T47D (cell line): ENCODE measurements around the gene C1orf21.

Source experiments
- DNase-seq, 2 experiments: peaks; one replicate each; pipeline versions ENCODE4 v3.0.0 to v3.0.0-alpha.2; 2011 to 2012; ENCODE audit warnings: low read depth in 1 of 2, low spot score in 1 of 2
- JUND ChIP-seq: IDR thresholded peaks from 2 replicates; pipeline ENCODE4 v1.6.1; 2012; ENCODE audit warnings: low read depth
- in situ Hi-C: cut with HindIII; loops from 2 replicates; pipeline ENCODE4 v1.10.0; 2016; ENCODE audit warnings: low sequenced_read_pairs, low pct_unique_long_range_greater_than_20kb

The C1orf21 gene

DNA sequence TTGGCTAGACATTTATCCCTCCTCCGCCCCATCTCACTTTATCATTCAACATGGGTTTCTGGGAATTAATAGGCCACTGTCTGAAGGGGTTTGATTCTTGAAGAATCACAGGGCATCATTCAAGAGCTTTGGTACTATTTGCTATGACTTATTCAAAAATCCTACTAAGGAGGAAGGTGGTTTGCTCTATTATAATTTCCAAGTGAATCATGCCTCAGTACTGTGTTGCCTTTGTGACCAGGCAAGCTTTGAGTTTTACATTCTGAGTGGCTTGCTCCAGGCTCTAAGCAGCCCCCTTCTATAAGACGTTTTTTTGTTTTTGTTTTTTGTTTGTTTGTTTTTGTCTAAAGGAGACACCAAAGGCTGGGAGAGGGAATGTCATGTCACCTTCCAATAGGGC lies 2.6 kb downstream of the C1orf21 start:
- in situ Hi-C loops, result no loop called here
- DNase-seq, result no peak
- TF ChIP-seq JUND, result no peak

- TF ChIP-seq JUND, result no peak
- no peak for DNase-seq
- in situ Hi-C loops, result no loop called here
These were observed 4.1 kb downstream of the C1orf21 start for GRCh38 chr1:184390889-184391288.

GRCh38 chr1:184392067-184392466 lies 5.2 kb downstream of the C1orf21 start:
- no peak for DNase-seq
- no peak for TF ChIP-seq JUND
- in situ Hi-C loops, result no loop called here

- DNase-seq, result no peak
- TF ChIP-seq JUND, result no peak
- in situ Hi-C loops, result no loop called here
These were observed 6.1 kb downstream of the C1orf21 start for GRCh38 chr1:184392779-184393522.

- no peak for TF ChIP-seq JUND
- in situ Hi-C loops, result no loop called here
- no peak for DNase-seq
These were observed 7.1 kb downstream of the C1orf21 start for GRCh38 chr1:184393962-184394361.

DNA sequence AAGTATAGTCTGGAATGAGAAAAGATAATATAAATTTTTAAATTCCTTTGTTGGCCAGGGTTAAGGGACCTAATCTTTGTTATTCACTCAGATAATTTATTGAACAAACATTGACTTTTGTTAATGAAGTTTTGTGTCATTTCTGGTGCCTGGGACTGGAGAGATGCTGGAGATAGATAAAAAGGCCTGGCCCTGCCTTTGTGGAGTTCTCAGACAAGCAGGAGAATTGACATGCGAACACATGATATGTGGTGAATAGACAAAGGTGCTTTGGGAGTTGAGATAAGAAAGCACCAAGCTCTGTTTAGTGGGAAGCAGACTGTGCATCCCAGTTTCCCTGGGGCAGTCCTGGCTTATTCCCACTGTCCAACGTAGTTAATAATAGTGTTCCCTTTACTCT lies 8.5 kb downstream of the C1orf21 start:
- DNase-seq, result no peak
- TF ChIP-seq JUND, result no peak
- in situ Hi-C loops, result no loop called here

DNA sequence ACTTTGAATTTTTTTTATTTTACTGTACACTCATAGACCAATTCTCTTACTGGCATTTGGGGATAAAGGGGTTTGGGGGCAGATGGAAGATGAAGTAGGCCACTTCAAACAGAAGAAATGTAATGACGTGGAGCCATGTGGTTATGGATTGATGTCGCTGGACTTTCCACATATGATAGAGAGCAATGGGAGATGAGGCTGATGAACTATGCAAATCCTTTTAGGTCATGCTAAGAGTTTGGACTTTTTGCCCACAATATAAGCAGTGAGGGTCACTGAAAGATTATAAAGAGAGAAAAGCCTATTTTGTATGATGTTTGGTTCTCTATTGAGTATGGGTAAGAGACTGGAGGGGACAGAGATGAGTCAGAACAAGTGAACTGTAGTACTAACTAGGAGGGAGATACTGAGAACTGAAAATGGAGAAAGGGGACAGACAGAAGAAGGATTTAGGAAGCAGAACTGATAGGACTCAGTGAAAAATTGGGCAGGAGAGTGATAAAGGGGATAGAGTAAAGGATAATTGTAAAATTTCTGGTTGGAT lies 9.2 kb downstream of the C1orf21 start:
- DNase-seq, result no peak
- in situ Hi-C loops, result no loop called here
- no peak for TF ChIP-seq JUND

DNA sequence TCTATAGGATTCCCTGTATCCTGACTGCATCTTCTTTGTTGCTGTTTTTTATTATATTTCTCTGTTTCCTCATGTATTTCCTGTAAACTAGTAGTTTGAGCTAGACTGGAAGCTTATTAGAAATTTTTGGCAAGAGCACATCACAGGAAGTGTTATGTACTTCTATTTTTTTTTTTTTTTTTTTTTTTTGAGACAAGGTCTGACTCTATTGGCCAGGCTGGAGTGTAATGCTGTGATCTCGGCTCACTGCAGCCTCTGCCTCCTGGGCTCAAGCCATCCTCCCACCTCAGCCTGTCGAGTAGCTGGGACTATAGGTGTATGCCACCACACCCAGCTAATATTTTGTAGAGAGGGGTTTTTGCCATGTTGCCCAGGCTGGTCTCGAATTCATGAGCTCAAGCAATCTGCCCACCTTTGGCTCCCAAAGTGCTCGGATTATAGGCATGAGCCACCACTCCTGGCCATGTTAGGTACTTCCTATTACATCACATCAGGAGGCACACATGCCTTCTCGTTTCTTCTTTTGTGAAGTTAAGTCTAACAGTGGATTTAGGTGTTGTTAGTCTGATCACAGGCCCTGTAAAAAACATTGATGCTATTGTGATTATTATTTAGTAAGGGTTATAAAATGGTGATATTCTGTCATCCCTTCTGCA lies 12.5 kb downstream of the C1orf21 start:
- no peak for TF ChIP-seq JUND
- no peak for DNase-seq
- in situ Hi-C loops, result no loop called here

- no peak for TF ChIP-seq JUND
- DNase-seq, result no peak
- in situ Hi-C loops, result no loop called here
These were observed 17.3 kb downstream of the C1orf21 start for GRCh38 chr1:184403961-184404726.

DNA sequence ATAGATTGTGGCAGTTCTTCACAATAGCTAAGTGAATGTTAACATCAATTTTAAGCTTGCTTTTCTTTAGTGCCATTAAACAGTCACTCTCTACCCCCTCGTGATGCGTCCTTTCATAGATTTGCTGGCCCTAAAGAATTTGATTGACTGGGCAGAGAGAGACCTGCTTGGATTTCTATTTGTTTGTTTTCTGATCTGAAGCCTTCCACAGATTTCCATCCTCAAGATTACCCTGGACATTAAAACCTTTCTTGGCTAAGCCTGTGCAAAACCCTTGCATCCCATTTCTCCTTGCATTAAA lies 17.8 kb downstream of the C1orf21 start:
- no peak for TF ChIP-seq JUND

DNA sequence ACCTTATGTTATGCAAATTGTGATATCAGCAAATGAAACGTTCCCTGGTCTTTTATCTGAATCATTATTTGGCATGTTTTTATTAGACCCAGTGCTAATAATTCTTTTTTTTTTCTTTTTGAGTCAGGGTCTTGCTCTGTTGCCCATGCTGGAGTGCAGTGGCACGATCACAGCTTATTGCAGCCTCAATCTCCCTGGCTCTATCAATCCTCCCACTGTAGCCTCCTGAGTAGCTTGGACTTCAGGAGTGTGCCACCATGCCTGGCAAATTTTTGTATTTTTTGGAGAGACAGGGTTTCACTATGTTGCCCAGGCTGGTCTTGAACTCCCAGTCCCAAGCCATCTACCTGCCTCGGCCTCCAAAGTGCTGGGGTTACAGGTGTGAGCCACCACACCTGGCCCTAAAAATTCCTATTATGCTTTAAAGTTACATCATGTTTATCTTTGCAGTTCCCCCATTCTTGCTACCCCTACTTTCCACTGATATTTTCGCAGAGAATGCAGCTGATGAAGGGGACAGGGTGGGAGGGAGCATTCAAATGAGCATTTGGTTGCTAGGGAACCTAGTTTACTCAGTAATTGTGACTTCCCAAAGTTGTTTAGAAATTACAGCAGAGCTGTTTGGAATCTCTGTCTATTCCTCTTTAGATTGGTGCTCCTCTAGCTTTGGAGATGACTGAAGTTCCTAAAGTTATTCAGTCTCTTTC lies 18.4 kb downstream of the C1orf21 start:
- TF ChIP-seq JUND, result no peak
- no peak for DNase-seq
- in situ Hi-C loops, result no loop called here

More for the DNA sequence above, 17.8 kb downstream of the C1orf21 start:
- in situ Hi-C loops, result no loop called here
- DNase-seq, result no peak

DNA sequence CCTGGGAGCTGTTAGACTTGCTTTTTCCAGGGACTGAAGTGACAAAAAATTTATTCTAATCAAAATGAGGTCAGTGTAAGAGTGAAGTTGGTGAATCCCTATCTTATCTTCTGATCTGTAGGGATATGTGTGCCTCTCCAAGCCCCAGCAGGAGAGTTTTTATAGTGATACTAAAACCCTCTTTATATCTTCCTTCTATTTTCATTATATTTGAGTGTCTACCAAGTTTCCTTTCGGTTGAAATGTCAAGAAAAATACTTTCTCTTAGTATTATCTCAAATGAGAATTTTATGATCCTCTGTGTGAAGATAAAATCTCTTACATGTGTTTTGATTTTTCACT lies 18.9 kb downstream of the C1orf21 start:
- no peak for DNase-seq
- in situ Hi-C loops, result no loop called here
- no peak for TF ChIP-seq JUND
